ENCODE data around the gene LAMA4. TPM values are rescaled to one million over a fixed set of nuclear protein-coding genes. Genes with fewer than 3 reads are reported as not detected.

Gene LAMA4
- total RNA-seq, 4 donors from 2014 or later = 212 to 265 (median 238) TPM

- TF ChIP-seq, protein P1, sequence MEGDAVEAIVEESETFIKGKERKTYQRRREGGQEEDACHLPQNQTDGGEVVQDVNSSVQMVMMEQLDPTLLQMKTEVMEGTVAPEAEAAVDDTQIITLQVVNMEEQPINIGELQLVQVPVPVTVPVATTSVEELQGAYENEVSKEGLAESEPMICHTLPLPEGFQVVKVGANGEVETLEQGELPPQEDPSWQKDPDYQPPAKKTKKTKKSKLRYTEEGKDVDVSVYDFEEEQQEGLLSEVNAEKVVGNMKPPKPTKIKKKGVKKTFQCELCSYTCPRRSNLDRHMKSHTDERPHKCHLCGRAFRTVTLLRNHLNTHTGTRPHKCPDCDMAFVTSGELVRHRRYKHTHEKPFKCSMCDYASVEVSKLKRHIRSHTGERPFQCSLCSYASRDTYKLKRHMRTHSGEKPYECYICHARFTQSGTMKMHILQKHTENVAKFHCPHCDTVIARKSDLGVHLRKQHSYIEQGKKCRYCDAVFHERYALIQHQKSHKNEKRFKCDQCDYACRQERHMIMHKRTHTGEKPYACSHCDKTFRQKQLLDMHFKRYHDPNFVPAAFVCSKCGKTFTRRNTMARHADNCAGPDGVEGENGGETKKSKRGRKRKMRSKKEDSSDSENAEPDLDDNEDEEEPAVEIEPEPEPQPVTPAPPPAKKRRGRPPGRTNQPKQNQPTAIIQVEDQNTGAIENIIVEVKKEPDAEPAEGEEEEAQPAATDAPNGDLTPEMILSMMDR (IDR thresholded peaks at IDR 0.05; ENCODE audit: low read depth) = no peak
These were observed 16.8 kb downstream of the LAMA4 start for GRCh38 chr6:112237595-112237994.

DNA sequence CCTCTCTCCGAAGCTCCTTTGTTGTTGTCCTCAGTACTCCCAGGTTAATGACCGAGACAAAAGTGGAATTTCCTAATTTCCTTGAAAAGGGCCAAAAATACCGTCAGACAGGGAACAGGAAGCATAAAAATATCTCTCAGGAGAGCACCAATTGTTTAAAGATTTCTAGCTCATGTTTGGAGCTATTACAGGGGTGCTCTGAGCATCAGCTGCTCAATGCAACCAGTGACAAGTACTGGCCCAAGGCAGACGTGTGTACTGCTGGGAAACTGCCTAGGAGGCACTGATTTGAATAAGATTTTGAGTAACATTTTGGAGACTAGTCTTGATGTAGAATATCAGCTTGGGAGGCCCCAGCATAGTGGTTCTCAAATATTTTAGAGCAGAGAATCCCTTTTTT is 17.3 kb downstream of the LAMA4 start:
- TF ChIP-seq, protein P1 (IDR thresholded peaks at IDR 0.05; ENCODE audit: low read depth) = no peak

GRCh38 chr6:112235956-112236355 is 18.4 kb downstream of the LAMA4 start:
- TF ChIP-seq, protein P1 (IDR thresholded peaks at IDR 0.05; ENCODE audit: low read depth) = no peak

- TF ChIP-seq, protein P1 (IDR thresholded peaks at IDR 0.05; ENCODE audit: low read depth) = no peak
These were observed 19.8 kb downstream of the LAMA4 start for GRCh38 chr6:112234601-112235000.

DNA sequence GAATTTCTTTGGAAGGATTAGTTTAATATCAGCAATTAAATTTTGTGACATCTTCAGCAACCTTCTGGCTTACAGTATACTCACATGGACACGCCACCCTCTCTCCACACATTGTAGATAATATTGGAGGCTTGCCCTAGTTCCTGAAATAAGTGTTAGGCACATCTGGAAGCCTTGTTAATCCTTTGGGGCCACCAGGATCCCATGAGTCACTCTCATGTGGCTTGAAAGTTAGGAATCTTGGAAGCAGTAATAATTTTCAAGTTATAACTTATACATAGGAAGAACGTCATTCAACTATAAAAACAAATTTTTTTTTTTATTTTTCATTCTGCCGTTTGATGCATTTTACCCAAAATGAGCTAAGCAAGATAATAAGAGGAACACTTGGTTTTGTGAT is 20.5 kb downstream of the LAMA4 start:
- TF ChIP-seq, protein P1 (IDR thresholded peaks at IDR 0.05; ENCODE audit: low read depth) = no peak

GRCh38 chr6:112232845-112233256 is 21.5 kb downstream of the LAMA4 start:
- TF ChIP-seq, protein P1 (IDR thresholded peaks at IDR 0.05; ENCODE audit: low read depth) = no peak

GRCh38 chr6:112231594-112232060 is 22.7 kb downstream of the LAMA4 start:
- TF ChIP-seq, protein P1 (IDR thresholded peaks at IDR 0.05; ENCODE audit: low read depth) = no peak
